Mesothelial cell of epicardium (in vitro differentiated cells): ENCODE data around the gene CNTFR. TPM values are rescaled to one million over a fixed set of nuclear protein-coding genes. Genes with fewer than 3 reads are reported as not detected.

Experiments used
- DNase-seq, 2 experiments: peaks; one replicate each; pipeline ENCODE4 v3.0.0; 2021; ENCODE audit warnings: low spot score in 2 of 2; ENCODE audit not compliant: unreplicated experiment in 2 of 2
- H3K27ac Mint-ChIP-seq: 2 replicates; pipeline ENCODE4 v1.8.0; 2021; ENCODE audit warnings: mixed read lengths
- H3K27me3 Mint-ChIP-seq: 2 replicates; pipeline ENCODE4 v1.8.0; 2021; ENCODE audit warnings: low read depth, mixed read lengths
- H3K36me3 Mint-ChIP-seq: 2 replicates; pipeline ENCODE4 v1.8.0; 2021; ENCODE audit warnings: mixed read lengths
- H3K4me1 Mint-ChIP-seq: 2 replicates; pipeline ENCODE4 v1.8.0; 2021; ENCODE audit warnings: mixed read lengths
- H3K4me3 Mint-ChIP-seq: 2 replicates; pipeline ENCODE4 v1.8.0; 2021; ENCODE audit warnings: mild to moderate bottlenecking, moderate library complexity, mixed read lengths
- H3K9me3 Mint-ChIP-seq: 2 replicates; pipeline ENCODE4 v1.8.0; 2021; ENCODE audit warnings: mixed read lengths
- total RNA-seq: library from RNA; stranded (reverse); gene quantifications from 3 replicates; pipeline ENCODE4 v1.2.1, GENCODE V29; 2021
- TF ChIP-seq, protein P1 (sequence below): fragments of 200-600 bp; sonication (generic); IDR thresholded peaks from one replicate; pipeline ENCODE4 v1.5.0; 2021; ENCODE audit warnings: antibody characterized with exemption; ENCODE audit not compliant: unreplicated experiment

Gene CNTFR
- total RNA-seq, 1 donor from 2014 or later, result 28.9 TPM

GRCh38 chr9:34503406-34503805, 86.1 kb downstream of the CNTFR start:
- DNase-seq, result no peak
- Mint-ChIP-seq H3K9me3 (peaks cover 5% of the 10 kb centered on the region), H3K4me3 (no peak overlapping the region), H3K36me3 (no peaks in the 10 kb centered on the region), H3K27me3 (peaks cover 56% of the 10 kb centered on the region), H3K27ac (no peak overlapping the region), H3K4me1 (no peaks in the 10 kb centered on the region)
- TF ChIP-seq, protein P1, sequence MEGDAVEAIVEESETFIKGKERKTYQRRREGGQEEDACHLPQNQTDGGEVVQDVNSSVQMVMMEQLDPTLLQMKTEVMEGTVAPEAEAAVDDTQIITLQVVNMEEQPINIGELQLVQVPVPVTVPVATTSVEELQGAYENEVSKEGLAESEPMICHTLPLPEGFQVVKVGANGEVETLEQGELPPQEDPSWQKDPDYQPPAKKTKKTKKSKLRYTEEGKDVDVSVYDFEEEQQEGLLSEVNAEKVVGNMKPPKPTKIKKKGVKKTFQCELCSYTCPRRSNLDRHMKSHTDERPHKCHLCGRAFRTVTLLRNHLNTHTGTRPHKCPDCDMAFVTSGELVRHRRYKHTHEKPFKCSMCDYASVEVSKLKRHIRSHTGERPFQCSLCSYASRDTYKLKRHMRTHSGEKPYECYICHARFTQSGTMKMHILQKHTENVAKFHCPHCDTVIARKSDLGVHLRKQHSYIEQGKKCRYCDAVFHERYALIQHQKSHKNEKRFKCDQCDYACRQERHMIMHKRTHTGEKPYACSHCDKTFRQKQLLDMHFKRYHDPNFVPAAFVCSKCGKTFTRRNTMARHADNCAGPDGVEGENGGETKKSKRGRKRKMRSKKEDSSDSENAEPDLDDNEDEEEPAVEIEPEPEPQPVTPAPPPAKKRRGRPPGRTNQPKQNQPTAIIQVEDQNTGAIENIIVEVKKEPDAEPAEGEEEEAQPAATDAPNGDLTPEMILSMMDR, result no peak

GRCh38 chr9:34502891-34503290, 86.6 kb downstream of the CNTFR start:
- Mint-ChIP-seq H3K4me3 (no peak overlapping the region), H3K36me3 (no peaks in the 10 kb centered on the region), H3K27ac (no peak overlapping the region), H3K27me3 (peaks cover 59% of the 10 kb centered on the region), H3K4me1 (no peaks in the 10 kb centered on the region), H3K9me3 (peaks cover 5% of the 10 kb centered on the region)
- TF ChIP-seq, protein P1, result no peak
- DNase-seq, result no peak

DNA sequence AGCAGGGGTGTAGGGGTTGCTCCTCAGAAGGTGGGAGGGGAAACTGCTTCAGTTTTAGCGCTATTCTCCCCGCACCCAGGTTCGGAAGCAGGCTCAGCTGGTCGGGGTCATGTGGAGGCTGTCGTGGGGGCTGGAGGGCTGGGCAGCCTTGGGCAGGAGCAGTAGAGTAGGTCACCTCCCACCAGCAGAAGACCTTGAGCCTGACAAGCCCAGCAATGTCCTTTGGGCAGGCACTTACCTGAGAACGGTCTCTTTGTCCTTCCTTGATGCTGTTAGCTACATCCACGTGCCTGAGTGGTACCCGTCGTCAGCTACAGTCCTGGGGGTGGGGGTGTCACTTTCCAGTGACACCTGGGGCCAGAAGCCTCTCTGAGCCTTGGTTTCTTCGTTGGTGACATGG, 87.1 kb downstream of the CNTFR start:
- no peak for DNase-seq
- Mint-ChIP-seq H3K9me3 (peaks cover 5% of the 10 kb centered on the region), H3K4me3 (no peak overlapping the region), H3K27ac (no peak overlapping the region), H3K4me1 (no peaks in the 10 kb centered on the region), H3K27me3 (peaks cover 63% of the 10 kb centered on the region), H3K36me3 (no peaks in the 10 kb centered on the region)
- TF ChIP-seq, protein P1, result no peak

- no peak overlapping the region for H3K4me3 Mint-ChIP-seq
- peaks cover 5% of the 10 kb centered on the region for H3K9me3 Mint-ChIP-seq
- H3K36me3 Mint-ChIP-seq, result no peaks in the 10 kb centered on the region
- H3K4me1 Mint-ChIP-seq, result no peaks in the 10 kb centered on the region
- no peak for DNase-seq
- TF ChIP-seq, protein P1, result no peak
- peaks cover 66% of the 10 kb centered on the region for H3K27me3 Mint-ChIP-seq
- H3K27ac Mint-ChIP-seq, result no peak overlapping the region
These were observed 87.6 kb downstream of the CNTFR start for GRCh38 chr9:34501889-34502425.

Other genes with a start within 250 kb of the CNTFR start
- 4.2 to 5.5 TPM (median 4.9 TPM) in 3 replicates for gene MYORG, start 212.8 kb downstream of the CNTFR start, total RNA-seq
- 16.9 to 18.2 TPM (median 18.1 TPM) in 3 replicates for gene FAM219A, start 131.2 kb downstream of the CNTFR start, total RNA-seq
- not detected in 3 replicates for gene DNAI1, start 130.9 kb downstream of the CNTFR start, total RNA-seq
- gene ENHO, start 66.7 kb downstream of the CNTFR start, total RNA-seq, result 0.96 to 1.1 TPM (median 1.0 TPM) in 3 replicates
- gene RPP25L, start 22.4 kb upstream of the CNTFR start, total RNA-seq, result 20.2 to 24.6 TPM (median 24.5 TPM) in 3 replicates
- 76.7 to 80.1 TPM (median 77.1 TPM) in 3 replicates for gene DCTN3, start 30.8 kb upstream of the CNTFR start, total RNA-seq
- 0.42 to 0.80 TPM in 2 of 3 replicates, not detected in the other for gene ARID3C, start 39.3 kb upstream of the CNTFR start, total RNA-seq
- 58.8 to 61.6 TPM (median 59.9 TPM) in 3 replicates for gene SIGMAR1, start 48.1 kb upstream of the CNTFR start, total RNA-seq
- gene GALT, start 57.0 kb upstream of the CNTFR start, total RNA-seq, result 82.7 to 95.2 TPM (median 88.5 TPM) in 3 replicates
- gene IL11RA, start 62.5 kb upstream of the CNTFR start, total RNA-seq, result 112 to 114 TPM (median 113 TPM) in 3 replicates
- gene CCL27, start 72.9 kb upstream of the CNTFR start, total RNA-seq, result 0.61 to 0.84 TPM in 2 of 3 replicates, not detected in the other
- gene CCL19, start 101.6 kb upstream of the CNTFR start, total RNA-seq, result not detected in 3 replicates
- not detected in 3 replicates for gene CCL21, start 120.4 kb upstream of the CNTFR start, total RNA-seq